Measurements from ENCODE around the gene KSR2. TPM values are rescaled to one million over a fixed set of nuclear protein-coding genes. Genes with fewer than 3 reads are reported as not detected.
A peak's percentile ranks its signal among the peaks of the same experiment; 100 is the strongest.

The KSR2 gene
- total RNA-seq, 1 experiment from 2014 or later = 0.15 TPM

DNA sequence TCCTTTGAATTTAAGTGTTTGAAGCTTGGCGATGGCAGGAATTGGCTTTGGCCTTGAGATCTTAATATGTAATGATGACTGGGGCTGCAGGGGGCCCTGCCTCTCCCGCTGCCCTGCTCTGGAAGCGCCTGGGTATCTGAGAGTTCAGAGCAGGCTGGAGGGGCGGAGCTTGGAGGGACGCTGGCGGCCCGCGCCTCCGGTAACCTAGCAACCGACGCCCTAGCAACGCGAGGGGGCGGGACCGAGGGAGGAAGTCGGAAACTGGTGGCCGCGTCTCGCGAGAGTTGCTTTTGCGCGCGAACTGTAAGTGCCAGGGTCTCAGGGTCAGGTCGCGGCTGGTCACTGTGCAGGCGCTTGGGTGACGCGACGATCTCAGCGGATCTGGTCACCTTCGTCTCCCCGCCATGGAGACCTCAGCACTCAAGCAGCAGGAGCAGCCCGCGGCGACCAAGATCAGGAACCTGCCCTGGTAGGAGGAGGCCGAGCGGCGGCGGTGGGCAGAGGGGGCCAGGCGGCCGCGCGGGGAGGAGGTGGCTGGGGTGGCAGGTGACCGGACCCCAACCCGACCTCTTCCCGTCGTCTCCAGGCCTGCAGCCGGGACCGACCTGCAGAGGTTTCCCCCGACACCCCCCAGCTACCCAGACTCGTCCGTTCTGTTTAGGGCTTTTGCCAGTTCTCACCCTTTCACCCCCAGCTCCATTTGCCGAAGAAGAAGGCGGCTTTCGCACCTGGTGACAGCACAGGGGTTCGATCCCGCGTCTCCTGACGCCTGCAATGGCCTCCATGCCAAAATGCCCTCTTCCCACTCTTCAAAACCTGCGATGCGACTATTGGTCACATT lies 47.9 kb upstream of the KSR2 start, which contains the start of gene RFC5:
RFC5 (plus strand) TSS at position 280 of the 841 bp plus-strand sequence; CDS start at position 405, 125 bp downstream.
- peaks cover 4% of the 10 kb centered on the region for H3K36me3 ChIP-seq (ENCODE audit: control insufficient read depth, insufficient read depth, low read length)
- TF ChIP-seq POLR2AphosphoS5 (IDR thresholded peaks at IDR 0.05; ENCODE audit: low read depth, low read length) = peak; percentile 81
- TF ChIP-seq CTCF (IDR thresholded peaks at IDR 0.05) = no peak
- TF ChIP-seq, protein P1, sequence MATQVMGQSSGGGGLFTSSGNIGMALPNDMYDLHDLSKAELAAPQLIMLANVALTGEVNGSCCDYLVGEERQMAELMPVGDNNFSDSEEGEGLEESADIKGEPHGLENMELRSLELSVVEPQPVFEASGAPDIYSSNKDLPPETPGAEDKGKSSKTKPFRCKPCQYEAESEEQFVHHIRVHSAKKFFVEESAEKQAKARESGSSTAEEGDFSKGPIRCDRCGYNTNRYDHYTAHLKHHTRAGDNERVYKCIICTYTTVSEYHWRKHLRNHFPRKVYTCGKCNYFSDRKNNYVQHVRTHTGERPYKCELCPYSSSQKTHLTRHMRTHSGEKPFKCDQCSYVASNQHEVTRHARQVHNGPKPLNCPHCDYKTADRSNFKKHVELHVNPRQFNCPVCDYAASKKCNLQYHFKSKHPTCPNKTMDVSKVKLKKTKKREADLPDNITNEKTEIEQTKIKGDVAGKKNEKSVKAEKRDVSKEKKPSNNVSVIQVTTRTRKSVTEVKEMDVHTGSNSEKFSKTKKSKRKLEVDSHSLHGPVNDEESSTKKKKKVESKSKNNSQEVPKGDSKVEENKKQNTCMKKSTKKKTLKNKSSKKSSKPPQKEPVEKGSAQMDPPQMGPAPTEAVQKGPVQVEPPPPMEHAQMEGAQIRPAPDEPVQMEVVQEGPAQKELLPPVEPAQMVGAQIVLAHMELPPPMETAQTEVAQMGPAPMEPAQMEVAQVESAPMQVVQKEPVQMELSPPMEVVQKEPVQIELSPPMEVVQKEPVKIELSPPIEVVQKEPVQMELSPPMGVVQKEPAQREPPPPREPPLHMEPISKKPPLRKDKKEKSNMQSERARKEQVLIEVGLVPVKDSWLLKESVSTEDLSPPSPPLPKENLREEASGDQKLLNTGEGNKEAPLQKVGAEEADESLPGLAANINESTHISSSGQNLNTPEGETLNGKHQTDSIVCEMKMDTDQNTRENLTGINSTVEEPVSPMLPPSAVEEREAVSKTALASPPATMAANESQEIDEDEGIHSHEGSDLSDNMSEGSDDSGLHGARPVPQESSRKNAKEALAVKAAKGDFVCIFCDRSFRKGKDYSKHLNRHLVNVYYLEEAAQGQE (IDR thresholded peaks at IDR 0.05; ENCODE audit: insufficient read depth in 1 of 2, low read depth in 2 of 2, low read length in 1 of 2) = peak in 1 of 2 experiments; percentile 48; a peak in 1 of 4 replicates
- peak; percentile 96; the same call in 1 of the 2 replicates for TF ChIP-seq SIN3A (IDR thresholded peaks at IDR 0.05; ENCODE audit: borderline replicate concordance, insufficient read depth, low read depth, low read length)
- BruUV-seq (replicated peaks) = no TSS peak
- CTCF ChIA-PET = no interaction called here
- ATAC-seq = peak; percentile 100
- H3K4me1 ChIP-seq (ENCODE audit: control insufficient read depth, insufficient read depth, low read length) = peaks cover 10% of the 10 kb centered on the region
- no peaks in the 10 kb centered on the region for H3K27me3 ChIP-seq (ENCODE audit: control insufficient read depth, insufficient read depth, low read length)
- in situ Hi-C loops (cut with HindIII; ENCODE audit: low pct_unique_long_range_greater_than_20kb, low sequenced_read_pairs) = no loop called here
- DNase-seq (ENCODE audit: low read depth, low spot score) = peak; percentile 74
- H3K4me3 ChIP-seq (ENCODE audit: low read depth in 2 of 2, low read length in 2 of 2) = peak within 1 kb of the TSS; percentile 82 to 87
- intact Hi-C loops (cut with micrococcal nuclease; ENCODE audit: unreplicated experiment) = loop anchor here (5.0 kb wide), 1 partner anchor 139 kb away; no protein-coding TSS in a partner anchor
- POLR2A ChIA-PET = interaction anchor here (0.6 to 1.2 kb wide), 2 partner anchors 17 to 48 kb away, joined by 5 to 8 read pairs; no protein-coding TSS in a partner anchor
- peak within 1 kb of the TSS; percentile 86 for H3K27ac ChIP-seq (ENCODE audit: low read length)
- no peaks in the 10 kb centered on the region for H3K9me3 ChIP-seq (ENCODE audit: control insufficient read depth, insufficient read depth, low read depth, low read length)

- intact Hi-C loops (cut with micrococcal nuclease; ENCODE audit: unreplicated experiment) = loop anchor here (5.0 kb wide), 1 partner anchor 139 kb away; no protein-coding TSS in a partner anchor
- peaks cover 4% of the 10 kb centered on the region for H3K36me3 ChIP-seq (ENCODE audit: control insufficient read depth, insufficient read depth, low read length)
- BruUV-seq (replicated peaks) = no TSS peak
- ChIA-PET POLR2A (interaction anchor here (0.6 kb wide), 1 partner anchor 18 kb away, joined by 5 read pairs; no protein-coding TSS in a partner anchor), CTCF (no interaction called here)
- no peaks in the 10 kb centered on the region for H3K9me3 ChIP-seq (ENCODE audit: control insufficient read depth, insufficient read depth, low read depth, low read length)
- H3K4me3 ChIP-seq (ENCODE audit: low read depth in 2 of 2, low read length in 2 of 2) = peak overlapping the region; percentile 82 to 87
- H3K27me3 ChIP-seq (ENCODE audit: control insufficient read depth, insufficient read depth, low read length) = no peaks in the 10 kb centered on the region
- in situ Hi-C loops (cut with HindIII; ENCODE audit: low pct_unique_long_range_greater_than_20kb, low sequenced_read_pairs) = no loop called here
- H3K4me1 ChIP-seq (ENCODE audit: control insufficient read depth, insufficient read depth, low read length) = peaks cover 10% of the 10 kb centered on the region
- H3K27ac ChIP-seq (ENCODE audit: low read length) = peak overlapping the region; percentile 61
- no peak for DNase-seq (ENCODE audit: low read depth, low spot score)
- no peak for ATAC-seq
- no peak for TF ChIP-seq POLR2AphosphoS5 (IDR thresholded peaks at IDR 0.05; ENCODE audit: low read depth, low read length)
- no peak for TF ChIP-seq SIN3A (IDR thresholded peaks at IDR 0.05; ENCODE audit: borderline replicate concordance, insufficient read depth, low read depth, low read length)
Measured at GRCh38 chr12:118015944-118016343, 47.2 kb upstream of the KSR2 start.
